T-helper 1 cell treated with Interleukin-12 subunit alpha and Interleukin-12 subunit beta and Interleukin-4 antibody, amounts not matched to agents 30 ng/mL and 1 ng/mL, for 36 hours (primary cell): ENCODE measurements around the gene PABPC3. TPM values are rescaled to one million over a fixed set of nuclear protein-coding genes. Genes with fewer than 3 reads are reported as not detected.

Experiments used
- intact Hi-C: fragments of 100-400 bp; cut with micrococcal nuclease; formaldehyde crosslinking; loops from one replicate; pipeline ENCODE4 v1.15.1; 2024
- total RNA-seq: library from RNA; stranded (reverse); gene quantifications from 2 replicates; pipeline ENCODE4 v1.2.3, GENCODE V29; 2022

Gene PABPC3
- 0.12 and 0.32 TPM in 2 replicates for total RNA-seq

GRCh38 chr13:25095851-25096453 is at the start of gene PABPC3:
PABPC3 (plus strand) TSS chr13:25096136; CDS start chr13:25096199, 63 bp downstream.
- intact Hi-C loops, result no loop called here

GRCh38 chr13:25046274-25046984 is 49.5 kb upstream of the PABPC3 start:
- intact Hi-C loops, result no loop called here

GRCh38 chr13:25046985-25047511 is 48.9 kb upstream of the PABPC3 start:
- intact Hi-C loops, result no loop called here

DNA sequence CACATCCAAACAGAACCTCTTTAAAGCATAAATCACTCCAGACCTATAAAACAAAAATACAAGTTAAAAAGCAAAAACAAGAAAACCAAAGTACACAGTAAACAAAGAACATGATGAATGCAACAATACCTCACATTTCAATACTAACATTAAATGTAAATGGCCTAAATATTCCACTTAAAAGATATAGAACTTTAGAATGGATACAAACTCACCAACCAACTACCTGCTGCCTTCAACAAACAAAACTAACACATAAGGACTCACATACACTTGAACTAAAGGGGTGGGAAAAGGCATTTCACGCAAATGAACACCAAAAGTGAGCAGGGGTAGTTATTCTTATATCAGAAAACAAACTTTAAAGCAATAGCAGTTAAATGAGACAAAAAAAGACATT is 44.9 kb upstream of the PABPC3 start:
- intact Hi-C loops, result no loop called here

GRCh38 chr13:25059166-25059565 is 36.8 kb upstream of the PABPC3 start:
- intact Hi-C loops, result no loop called here

- intact Hi-C loops, result no loop called here
Measured at GRCh38 chr13:25059958-25060357, 36.0 kb upstream of the PABPC3 start.

- intact Hi-C loops, result no loop called here
Measured at GRCh38 chr13:25062479-25062878, 33.5 kb upstream of the PABPC3 start.

- intact Hi-C loops, result no loop called here
Measured at GRCh38 chr13:25064396-25064795, 31.5 kb upstream of the PABPC3 start.

DNA sequence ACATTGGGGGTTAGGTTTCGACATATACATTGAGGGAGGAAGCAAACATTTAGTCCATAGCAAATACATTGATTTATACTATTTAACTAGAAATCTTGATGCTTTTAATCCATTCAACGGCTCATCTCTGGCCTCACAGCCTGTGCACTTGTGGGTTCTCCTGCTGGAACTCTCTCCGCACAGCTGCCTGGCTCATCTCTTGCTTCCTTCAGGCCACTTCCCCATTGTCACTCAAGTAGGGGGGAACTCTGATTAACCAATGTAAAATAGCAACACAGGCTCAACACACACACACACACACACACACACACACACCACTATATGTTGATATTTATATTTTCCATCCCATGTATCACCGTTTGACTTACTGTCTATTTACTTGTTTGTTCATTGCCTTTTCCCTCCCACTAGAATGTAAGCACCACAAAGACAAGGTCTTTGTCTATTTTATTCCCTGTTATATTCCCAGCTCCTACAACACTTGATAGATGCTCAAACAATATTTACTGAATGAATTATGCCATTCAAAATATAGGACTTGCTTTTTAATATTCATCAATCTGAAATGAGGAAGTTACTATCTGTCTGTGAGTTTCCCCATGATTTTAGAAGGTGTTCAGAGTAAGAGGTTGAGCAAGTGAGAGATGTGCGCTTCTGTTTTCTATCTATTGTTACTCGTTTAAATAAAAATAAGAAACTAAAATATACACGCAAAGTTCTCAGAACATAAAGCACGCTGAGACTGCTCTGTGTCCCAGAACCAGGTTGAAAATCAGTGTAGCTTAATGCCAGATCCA is 29.8 kb upstream of the PABPC3 start:
- intact Hi-C loops, result no loop called here

- intact Hi-C loops, result no loop called here
Measured at GRCh38 chr13:25067064-25067463, 28.9 kb upstream of the PABPC3 start.

DNA sequence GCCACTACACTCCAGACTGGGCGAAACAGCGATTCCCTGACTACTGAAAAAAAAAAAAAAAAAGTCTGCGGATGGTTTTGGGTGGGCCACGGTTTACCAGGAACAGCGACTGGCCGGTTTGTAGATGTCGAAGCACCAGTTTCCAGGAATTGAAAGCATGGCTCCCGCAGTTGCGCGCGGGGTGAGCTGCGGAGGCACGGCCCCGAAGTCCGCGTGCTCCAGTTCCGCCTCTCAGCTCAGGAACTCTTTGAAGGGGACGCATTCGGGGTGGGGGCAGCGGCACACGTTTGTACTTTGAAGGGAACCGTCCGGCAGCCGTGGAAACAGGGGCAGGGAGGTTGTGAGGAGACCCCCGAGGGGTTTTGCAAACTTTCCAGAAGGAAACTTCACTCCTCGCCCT is 27.1 kb upstream of the PABPC3 start:
- intact Hi-C loops, result no loop called here

DNA sequence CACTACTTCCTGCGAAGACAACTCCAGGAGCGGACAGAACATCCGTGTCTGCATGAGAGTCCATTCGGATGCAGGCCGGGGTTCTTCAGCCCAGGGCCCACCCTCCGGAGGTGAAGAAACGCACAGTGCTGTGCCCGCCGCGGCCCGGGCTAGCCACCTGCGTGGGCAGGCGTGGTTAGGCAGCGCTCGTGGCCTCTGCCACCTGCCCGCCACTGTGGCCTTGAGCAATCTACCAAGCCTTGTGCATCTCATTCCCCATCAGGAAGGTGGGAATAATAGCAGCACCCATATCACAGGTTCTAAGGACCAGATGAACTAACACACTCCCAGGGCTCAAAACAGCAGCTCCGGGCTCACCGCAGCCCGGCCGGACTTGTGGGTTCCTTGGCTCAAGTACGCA is 26.7 kb upstream of the PABPC3 start:
- intact Hi-C loops, result no loop called here

DNA sequence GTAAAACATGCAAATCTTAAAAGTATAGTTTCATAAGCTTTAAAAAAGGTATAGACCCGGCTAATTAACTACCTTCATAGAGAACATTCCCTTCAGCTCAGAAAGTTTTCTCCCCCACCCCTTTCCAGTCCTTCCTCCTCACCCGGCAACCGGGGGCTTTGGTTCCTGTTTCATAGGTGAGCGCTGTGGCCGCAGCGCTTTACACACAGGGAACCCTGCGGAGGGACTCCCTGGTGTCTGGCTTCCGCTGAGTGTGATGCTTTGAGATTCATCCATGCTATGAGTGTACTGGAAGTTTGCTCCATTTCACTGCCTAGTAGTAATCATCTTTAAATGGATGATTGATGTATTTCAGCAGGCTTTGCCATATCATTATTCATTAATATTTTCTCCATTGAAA is 26.0 kb upstream of the PABPC3 start:
- intact Hi-C loops, result no loop called here

- intact Hi-C loops, result no loop called here
Measured at GRCh38 chr13:25080773-25081172, 15.2 kb upstream of the PABPC3 start.

DNA sequence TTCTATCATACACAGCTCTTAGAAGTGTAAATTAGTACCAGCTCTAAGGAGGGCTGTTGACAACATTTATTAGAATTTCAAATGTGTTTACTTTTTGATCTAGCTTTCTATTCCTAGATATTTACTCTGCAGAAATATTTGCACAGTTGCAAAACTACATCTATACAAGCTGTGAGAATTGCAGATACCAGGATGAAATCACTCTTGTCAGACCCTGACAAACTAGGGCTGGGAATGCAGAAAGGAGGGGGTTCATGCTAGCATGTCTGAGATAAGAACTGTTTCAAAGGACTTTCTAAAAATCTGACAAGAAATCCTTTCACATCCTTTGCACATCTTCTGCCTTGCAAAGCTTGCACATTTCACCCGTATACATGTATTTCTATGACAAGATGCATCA is 11.8 kb upstream of the PABPC3 start:
- intact Hi-C loops, result no loop called here

DNA sequence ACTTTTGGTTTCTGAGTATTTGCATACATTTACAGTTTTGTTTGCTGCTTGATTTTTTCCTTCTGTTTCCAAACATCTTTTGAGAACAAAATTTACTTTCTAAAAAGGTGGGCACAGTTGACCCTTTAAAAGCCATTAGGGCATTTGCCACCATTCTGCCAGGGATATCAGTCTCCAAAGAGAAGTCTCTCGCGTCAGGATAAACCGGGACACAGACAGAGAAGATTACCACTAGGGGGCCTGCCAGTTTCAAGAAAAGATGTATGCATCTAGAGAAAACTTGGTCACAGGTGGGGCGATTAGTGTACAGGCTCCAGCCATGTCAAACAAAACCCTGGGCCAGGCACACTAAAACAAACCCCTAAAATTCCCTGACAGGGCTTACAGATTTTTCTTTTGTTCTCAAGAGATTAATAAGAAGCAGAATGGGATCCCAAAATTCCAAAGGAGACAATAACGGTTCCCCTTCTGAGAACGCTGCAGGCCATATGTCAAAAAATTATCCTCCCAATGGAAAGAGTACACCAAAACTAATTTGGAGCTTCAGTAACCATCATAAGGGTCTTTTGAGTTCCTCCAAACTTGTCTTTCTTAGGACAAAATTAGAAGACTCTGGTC is 10.7 kb upstream of the PABPC3 start:
- intact Hi-C loops, result loop anchor here (1.0 kb wide), 2 partner anchors 29 to 290 kb away; no protein-coding TSS in a partner anchor

GRCh38 chr13:25088562-25089221 is 7.2 kb upstream of the PABPC3 start:
- intact Hi-C loops, result no loop called here

DNA sequence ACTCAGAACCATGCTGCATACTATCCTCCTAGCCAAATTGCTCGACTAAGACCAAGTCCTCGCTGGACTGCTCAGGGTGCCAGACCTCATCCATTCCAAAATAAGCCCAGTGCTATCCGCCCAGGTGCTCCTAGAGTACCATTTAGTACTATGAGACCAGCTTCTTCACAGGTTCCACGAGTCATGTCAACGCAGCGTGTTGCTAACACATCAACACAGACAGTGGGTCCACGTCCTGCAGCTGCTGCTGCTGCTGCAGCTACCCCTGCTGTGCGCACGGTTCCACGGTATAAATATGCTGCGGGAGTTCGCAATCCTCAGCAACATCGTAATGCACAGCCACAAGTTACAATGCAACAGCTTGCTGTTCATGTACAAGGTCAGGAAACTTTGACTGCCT is 1.5 kb downstream of the PABPC3 start:
- intact Hi-C loops, result no loop called here

DNA sequence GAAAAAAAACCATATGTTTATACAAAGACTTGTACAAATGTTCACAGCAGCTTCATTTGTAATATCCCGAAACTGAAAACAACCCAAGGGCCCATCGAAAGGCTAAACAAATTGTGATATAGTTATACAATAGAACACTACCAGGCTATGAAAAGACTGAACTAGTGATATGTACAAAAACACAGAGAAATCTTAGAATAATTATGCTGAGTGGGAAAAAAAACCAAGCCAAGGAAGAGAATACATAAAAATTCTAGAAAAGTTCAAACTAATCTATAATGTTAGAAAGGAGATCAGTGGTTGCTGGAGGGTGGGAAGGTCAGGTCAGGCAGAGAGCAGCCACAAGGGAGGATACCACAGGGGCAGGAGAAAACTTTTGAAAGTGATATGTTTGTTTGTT is 7.8 kb downstream of the PABPC3 start:
- intact Hi-C loops, result no loop called here

DNA sequence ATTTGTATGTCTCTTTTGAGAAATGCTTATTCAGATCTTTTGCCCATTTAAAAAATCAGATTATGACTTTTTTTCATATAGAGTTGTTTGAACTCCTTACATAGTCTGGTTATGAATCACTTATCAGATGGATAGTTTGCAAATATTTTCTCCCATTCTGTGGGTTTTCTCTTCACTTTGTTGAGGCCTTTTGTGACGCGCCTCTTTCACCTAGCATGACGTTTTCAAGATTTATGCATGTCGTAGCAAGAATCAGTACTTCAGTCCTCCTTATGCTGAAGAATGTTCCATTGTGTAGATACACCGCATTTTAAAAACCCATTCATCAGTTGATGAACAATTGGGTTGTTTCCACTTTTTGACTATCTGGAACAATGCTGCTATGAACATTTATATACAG is 13.4 kb downstream of the PABPC3 start:
- intact Hi-C loops, result no loop called here

DNA sequence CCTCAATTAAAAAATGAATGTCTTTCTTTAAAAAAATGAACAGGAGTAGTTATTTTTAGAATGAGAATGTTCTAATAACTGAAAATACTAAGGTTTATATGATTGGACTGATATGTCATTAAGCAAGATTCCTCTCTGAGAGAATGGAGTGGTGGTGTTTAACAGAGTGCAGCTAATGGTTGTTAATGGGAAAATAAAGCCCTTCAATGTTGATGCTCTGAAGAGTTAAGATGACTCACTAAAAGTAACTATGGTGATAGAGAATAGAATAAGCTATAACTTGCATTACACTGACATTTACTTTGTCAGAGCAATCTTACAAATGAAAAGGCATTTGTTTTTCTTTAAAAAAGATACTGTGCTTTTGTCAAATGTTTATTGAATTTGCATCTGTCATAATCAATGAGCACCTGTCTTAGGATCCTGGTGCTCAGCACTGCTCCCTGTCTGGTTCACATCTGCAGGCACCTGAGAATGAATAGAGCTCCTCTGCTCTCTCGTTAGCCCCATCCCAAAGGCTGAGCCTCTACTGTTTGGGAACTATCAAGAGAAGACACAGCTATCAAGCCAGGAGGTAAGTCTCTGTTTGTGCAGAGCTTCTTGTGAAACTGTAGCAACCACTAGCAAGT is 15.1 kb downstream of the PABPC3 start:
- intact Hi-C loops, result no loop called here
